T47D (cell line): Measurements from ENCODE around the gene TTC21A.
A peak's percentile ranks its signal among the peaks of the same experiment; 100 is the strongest.

Source experiments
- DNase-seq, 2 experiments: peaks; one replicate each; pipeline versions ENCODE4 v3.0.0 to v3.0.0-alpha.2; 2011 to 2012; ENCODE audit warnings: low read depth in 1 of 2, low spot score in 1 of 2
- JUND ChIP-seq: IDR thresholded peaks from 2 replicates; pipeline ENCODE4 v1.6.1; 2012; ENCODE audit warnings: low read depth
- in situ Hi-C: cut with HindIII; loops from 2 replicates; pipeline ENCODE4 v1.10.0; 2016; ENCODE audit warnings: low sequenced_read_pairs, low pct_unique_long_range_greater_than_20kb

The TTC21A gene

DNA sequence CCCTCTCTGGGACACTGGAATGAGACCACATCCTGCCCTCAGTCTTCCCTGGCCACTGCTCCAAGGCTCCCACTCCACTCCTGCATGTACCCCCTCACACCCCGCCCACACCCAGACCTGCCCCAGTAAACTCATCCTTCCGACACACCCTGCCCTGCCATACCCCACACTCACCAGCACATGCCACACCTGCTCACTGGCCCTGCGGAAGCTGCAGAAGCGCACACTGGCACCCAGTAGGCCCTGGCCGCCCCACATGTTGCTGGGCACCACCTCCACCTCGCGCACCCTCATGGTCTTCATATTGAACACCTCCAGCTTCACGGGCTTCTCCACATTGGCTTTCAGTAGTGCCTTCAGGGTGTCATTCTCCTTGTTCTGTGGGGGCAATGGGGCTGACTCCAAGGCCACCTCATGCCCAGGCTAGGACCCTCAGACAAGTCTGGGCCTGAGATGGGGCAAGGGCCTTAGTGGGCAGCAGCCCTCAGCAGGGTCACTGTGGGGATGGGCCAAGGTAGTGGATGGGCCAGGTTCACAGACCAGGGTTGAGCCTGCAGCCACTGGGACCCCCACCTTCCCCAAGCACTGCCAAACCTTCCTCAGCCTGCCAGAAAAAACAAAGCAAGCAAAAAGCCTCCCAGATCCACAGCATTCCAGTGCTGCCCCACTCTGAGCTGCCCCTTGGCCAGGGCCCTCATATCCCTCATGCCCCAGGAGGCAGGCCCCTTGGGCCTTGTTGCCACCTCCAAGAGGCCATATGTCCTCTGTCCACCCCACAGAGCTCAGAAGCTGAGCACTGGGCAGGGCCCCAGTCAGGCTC is 4.8 kb upstream of the TTC21A start:
- in situ Hi-C loops = no loop called here
- TF ChIP-seq JUND = no peak
- DNase-seq = no peak

DNA sequence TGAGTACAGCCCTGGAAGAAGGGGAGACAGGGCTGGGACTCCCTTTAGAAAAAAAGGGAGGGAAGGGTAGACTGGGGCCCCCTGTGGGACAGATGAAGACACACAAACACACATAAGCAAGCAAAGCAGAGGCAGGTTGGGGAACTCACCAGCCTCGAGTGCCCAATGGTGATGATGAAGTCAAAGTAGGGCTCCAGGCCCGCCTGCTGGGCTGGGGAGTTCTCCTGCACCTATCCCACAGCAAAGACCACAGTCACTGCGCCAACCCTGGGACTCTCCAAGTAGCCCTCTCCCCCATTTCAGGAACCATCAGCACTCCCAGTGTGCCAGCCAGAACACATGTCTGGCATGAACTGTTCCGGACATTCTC is 4.2 kb upstream of the TTC21A start:
- TF ChIP-seq JUND = no peak
- in situ Hi-C loops = no loop called here

GRCh38 chr3:39103791-39104552 is 3.5 kb upstream of the TTC21A start:
- no peak for DNase-seq
- in situ Hi-C loops = no loop called here
- TF ChIP-seq JUND = no peak

More for the DNA sequence above, 4.2 kb upstream of the TTC21A start:
- no peak for DNase-seq

DNA sequence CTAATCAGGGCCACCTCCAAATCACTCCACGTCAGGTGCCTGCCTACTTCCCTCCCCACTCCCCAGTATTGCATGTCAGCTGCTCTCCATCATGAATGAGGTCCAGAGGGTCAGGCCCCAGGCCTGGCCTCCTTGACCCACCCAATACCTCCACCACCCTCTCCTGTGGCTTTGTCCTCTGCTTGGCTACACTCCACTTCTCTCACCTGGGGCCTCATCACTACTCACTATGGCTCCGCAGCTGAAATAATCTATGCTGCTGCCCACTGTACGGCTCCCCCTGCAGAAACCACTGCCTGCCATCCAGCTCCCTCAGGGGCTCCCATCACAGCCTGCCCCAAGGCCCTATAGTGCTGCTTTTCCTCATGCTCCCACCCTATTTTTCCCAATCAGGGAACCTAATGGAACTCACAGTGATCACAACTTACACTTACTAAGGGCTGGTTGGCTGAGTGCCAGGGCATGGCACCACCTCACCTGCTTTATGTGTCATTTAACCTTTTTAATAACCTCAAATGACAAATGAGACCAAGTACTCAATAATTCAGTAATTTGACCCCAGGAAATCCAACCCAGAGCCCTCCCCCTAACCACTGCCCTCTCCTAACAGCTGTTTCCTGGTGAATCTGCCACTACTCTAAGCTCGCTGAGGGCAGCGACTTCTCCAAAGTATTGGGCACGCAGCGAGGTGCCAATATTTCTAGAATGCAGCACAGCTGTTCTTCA is 2.4 kb upstream of the TTC21A start:
- in situ Hi-C loops = no loop called here
- no peak for TF ChIP-seq JUND
- no peak for DNase-seq

GRCh38 chr3:39105687-39106063 is 1.8 kb upstream of the TTC21A start:
- in situ Hi-C loops = no loop called here
- no peak for TF ChIP-seq JUND
- no peak for DNase-seq

- no peak for TF ChIP-seq JUND
- DNase-seq = no peak
- in situ Hi-C loops = no loop called here
These were observed 1.1 kb upstream of the TTC21A start for GRCh38 chr3:39106281-39106811.

DNA sequence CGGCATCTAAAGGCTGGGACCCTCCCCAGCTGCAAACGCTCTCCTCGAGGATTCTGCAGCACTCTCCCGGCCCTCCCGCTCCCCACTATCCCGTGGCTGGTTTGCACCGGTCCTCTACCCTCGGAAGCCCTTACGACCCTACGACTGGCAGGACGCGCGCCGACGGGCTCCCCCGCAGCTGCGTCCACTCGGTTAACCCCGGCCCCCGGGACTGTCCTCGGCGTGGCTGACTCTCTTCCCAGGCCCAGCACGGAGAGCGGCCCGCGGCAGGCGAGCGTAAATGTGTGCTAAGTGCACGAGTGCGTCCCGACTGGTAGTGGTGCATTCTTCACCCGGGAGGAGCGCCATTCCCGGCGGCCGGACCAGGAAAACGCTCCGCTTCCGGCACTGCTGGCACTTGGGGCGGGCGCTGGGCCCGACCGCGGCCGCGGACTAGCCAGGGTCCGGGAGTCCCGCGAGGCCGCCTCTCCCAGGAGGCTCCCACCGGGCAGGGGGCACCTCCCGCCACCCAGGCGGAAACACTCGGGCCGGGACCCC is 561 bp upstream of the TTC21A start:
- peak; percentile 62 to 69 for DNase-seq
- in situ Hi-C loops = no loop called here
- no peak for TF ChIP-seq JUND

- no peak for DNase-seq
- TF ChIP-seq JUND = no peak
- in situ Hi-C loops = no loop called here
These were observed 775 bp downstream of the TTC21A start for GRCh38 chr3:39108200-39108710.

DNA sequence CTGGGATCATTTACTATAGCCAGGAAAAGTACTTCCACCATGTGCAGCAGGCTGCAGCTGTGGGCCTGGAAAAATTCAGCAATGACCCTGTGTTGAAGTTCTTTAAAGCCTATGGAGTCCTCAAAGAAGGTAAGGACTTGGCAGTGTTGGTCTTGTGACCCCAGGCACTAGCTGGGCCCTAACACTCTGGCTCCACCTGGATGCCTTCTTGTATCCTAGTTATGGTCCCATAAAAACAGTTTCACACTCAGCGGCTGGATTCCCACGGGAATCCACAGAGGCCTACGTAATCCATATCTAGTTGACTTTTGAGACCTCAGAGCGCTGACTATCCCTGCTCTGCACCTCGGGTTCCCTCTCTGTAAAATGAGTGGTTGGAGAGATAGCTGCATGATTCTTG is 1.6 kb downstream of the TTC21A start:
- in situ Hi-C loops = no loop called here
- TF ChIP-seq JUND = no peak
- DNase-seq = no peak

DNA sequence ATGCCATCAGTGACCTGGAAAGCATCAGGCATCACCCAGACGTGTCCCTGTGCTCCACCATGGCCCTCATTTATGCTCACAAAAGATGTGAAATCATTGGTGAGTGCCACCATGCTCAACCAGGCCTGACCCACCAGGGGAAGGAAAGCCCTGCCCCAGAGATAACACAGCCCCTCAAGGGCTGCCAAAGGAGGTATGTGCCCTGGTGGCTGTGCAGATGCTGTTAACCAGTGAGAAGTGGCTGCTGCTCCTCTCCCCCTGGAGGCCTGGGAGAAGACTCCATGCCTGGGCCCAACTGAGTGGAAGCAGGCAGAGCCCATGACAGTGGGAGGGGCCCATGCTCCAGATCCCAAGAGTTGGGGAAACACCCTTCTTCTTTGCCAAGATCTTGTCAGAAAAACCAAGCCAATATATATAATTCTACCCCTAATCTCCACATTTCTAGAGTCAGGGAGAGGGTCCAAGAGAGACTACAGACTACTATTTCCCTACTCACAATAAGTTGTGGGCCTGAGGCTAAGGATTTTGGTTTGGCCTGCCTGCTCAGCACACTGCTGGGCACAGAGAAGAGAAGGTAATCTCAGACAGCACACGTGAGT is 2.7 kb downstream of the TTC21A start:
- in situ Hi-C loops = no loop called here
- TF ChIP-seq JUND = no peak
- no peak for DNase-seq

DNA sequence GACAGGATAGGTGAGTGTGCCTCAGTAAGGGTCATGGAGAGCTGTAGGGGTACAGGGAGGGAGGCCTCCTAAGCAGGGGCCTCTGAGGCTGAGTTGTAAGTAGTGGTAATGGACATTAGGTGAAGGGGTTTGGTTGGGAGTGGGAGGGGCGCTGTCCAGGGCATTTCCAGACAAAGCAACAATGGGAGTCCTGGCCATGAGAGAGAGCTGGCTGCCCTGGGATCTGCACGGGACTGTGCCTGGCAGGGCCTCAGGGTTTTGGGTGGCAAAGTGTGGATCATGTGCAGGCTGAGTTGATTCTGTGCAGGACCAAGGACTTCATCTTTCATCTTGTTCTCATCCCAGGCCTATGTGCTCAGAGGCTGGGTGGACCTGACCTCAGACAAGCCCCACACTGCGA is 4.6 kb downstream of the TTC21A start:
- in situ Hi-C loops = no loop called here

DNA sequence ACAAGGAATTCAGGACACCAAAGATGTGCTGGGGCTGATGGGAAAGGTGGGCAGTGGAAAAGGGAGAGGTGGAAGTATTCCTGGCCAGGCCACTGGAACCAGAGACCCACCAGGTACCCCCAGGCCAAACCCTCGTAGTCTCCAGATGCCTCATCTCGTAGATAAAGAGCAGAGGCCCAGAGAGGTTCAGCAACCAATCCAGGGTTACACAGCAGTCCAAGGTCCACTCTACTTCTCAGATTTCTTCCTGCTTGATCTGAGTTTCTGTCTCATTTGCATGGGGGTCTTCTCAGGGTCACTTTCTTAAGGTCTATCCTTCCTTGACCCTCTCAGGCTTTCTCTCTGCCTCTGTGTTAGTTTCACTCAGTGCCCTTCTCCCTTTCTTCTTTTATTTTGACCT is 5.1 kb downstream of the TTC21A start:
- DNase-seq = no peak
- in situ Hi-C loops = no loop called here
- no peak for TF ChIP-seq JUND

More for the DNA sequence above, 4.6 kb downstream of the TTC21A start:
- TF ChIP-seq JUND = no peak
- DNase-seq = no peak
